Measurements from ENCODE around the gene PIGP. TPM values are rescaled to one million over a fixed set of nuclear protein-coding genes. Genes with fewer than 3 reads are reported as not detected.

Gene PIGP
- total and polyA plus RNA-seq, 10 of the 15 experiments (the other 5 are each of a cell fraction or from before 2014, with no cell fraction given): 17.0 to 65.0 (median 29.5) TPM

DNA sequence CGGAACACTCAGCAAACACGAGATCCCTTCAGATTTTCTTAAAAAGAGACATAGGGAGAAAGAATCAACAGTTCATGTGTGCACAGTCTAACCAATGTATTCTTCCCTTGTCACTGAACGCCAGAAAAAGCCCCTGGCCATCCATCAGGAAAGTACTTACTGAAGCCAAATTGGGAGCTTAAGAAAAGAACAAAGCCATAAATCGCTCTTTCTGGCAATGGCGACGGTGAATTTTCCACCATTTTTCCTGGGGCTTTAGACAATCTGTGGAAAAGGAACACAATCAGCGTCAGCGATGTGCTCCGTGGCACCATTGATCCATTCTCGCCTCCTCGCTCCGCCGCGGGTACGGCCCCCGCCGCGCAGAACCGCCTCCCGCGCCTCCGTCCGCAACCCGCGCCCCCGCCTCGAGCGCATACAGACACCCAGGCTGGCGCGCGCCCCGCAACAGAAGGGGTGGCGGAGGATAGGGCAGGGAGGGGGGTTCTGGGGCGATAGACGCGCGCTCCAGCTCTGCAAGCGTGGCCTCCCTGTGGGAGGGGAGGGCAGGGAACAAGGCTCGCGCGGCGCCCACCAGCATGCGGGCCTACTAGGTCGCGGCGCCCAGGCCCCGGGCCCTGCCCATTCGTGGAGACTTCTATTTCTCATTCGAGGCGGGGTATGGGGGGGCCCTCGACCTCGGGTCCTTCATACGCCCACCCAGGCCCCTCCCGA is 440 bp downstream of the PIGP start (continued):
- TF ChIP-seq, protein P1, sequence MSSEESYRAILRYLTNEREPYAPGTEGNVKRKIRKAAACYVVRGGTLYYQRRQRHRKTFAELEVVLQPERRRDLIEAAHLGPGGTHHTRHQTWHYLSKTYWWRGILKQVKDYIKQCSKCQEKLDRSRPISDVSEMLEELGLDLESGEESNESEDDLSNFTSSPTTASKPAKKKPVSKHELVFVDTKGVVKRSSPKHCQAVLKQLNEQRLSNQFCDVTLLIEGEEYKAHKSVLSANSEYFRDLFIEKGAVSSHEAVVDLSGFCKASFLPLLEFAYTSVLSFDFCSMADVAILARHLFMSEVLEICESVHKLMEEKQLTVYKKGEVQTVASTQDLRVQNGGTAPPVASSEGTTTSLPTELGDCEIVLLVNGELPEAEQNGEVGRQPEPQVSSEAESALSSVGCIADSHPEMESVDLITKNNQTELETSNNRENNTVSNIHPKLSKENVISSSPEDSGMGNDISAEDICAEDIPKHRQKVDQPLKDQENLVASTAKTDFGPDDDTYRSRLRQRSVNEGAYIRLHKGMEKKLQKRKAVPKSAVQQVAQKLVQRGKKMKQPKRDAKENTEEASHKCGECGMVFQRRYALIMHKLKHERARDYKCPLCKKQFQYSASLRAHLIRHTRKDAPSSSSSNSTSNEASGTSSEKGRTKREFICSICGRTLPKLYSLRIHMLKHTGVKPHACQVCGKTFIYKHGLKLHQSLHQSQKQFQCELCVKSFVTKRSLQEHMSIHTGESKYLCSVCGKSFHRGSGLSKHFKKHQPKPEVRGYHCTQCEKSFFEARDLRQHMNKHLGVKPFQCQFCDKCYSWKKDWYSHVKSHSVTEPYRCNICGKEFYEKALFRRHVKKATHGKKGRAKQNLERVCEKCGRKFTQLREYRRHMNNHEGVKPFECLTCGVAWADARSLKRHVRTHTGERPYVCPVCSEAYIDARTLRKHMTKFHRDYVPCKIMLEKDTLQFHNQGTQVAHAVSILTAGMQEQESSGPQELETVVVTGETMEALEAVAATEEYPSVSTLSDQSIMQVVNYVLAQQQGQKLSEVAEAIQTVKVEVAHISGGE (CRISPR knock-in tag; IDR thresholded peaks at IDR 0.05): no peak
- TF ChIP-seq, protein P2, sequence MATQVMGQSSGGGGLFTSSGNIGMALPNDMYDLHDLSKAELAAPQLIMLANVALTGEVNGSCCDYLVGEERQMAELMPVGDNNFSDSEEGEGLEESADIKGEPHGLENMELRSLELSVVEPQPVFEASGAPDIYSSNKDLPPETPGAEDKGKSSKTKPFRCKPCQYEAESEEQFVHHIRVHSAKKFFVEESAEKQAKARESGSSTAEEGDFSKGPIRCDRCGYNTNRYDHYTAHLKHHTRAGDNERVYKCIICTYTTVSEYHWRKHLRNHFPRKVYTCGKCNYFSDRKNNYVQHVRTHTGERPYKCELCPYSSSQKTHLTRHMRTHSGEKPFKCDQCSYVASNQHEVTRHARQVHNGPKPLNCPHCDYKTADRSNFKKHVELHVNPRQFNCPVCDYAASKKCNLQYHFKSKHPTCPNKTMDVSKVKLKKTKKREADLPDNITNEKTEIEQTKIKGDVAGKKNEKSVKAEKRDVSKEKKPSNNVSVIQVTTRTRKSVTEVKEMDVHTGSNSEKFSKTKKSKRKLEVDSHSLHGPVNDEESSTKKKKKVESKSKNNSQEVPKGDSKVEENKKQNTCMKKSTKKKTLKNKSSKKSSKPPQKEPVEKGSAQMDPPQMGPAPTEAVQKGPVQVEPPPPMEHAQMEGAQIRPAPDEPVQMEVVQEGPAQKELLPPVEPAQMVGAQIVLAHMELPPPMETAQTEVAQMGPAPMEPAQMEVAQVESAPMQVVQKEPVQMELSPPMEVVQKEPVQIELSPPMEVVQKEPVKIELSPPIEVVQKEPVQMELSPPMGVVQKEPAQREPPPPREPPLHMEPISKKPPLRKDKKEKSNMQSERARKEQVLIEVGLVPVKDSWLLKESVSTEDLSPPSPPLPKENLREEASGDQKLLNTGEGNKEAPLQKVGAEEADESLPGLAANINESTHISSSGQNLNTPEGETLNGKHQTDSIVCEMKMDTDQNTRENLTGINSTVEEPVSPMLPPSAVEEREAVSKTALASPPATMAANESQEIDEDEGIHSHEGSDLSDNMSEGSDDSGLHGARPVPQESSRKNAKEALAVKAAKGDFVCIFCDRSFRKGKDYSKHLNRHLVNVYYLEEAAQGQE (IDR thresholded peaks at IDR 0.05; ENCODE audit: low read depth, low read length): no peak
- peak in 1 of 2 experiments; percentile 26; a peak in 1 of 4 replicates for TF ChIP-seq IKZF2 (IDR thresholded peaks at IDR 0.05)
- no peak for TF ChIP-seq ZNF24 (IDR thresholded peaks at IDR 0.05)
- TF ChIP-seq, protein P3, sequence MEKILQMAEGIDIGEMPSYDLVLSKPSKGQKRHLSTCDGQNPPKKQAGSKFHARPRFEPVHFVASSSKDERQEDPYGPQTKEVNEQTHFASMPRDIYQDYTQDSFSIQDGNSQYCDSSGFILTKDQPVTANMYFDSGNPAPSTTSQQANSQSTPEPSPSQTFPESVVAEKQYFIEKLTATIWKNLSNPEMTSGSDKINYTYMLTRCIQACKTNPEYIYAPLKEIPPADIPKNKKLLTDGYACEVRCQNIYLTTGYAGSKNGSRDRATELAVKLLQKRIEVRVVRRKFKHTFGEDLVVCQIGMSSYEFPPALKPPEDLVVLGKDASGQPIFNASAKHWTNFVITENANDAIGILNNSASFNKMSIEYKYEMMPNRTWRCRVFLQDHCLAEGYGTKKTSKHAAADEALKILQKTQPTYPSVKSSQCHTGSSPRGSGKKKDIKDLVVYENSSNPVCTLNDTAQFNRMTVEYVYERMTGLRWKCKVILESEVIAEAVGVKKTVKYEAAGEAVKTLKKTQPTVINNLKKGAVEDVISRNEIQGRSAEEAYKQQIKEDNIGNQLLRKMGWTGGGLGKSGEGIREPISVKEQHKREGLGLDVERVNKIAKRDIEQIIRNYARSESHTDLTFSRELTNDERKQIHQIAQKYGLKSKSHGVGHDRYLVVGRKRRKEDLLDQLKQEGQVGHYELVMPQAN (conservative IDR thresholded peaks at IDR 0.05): 0 out of 2 replicates have a peak, but pooled peaks have one; percentile 54
- TF ChIP-seq HDAC2 (IDR thresholded peaks at IDR 0.05): 0 out of 2 replicates have a peak, but pooled peaks have one; percentile 9
- TF ChIP-seq EP300 (IDR thresholded peaks at IDR 0.05; ENCODE audit: borderline replicate concordance in 1 of 2, control insufficient read depth in 1 of 2, low read depth in 2 of 2, low read length in 2 of 2): no peak
- TF ChIP-seq SMC3 (IDR thresholded peaks at IDR 0.05; ENCODE audit: borderline replicate concordance, low read length): no peak
- TF ChIP-seq HDAC6 (IDR thresholded peaks at IDR 0.05; ENCODE audit: unreplicated experiment): peak; percentile 27
- no peak for TF ChIP-seq SUZ12 (IDR thresholded peaks at IDR 0.05; ENCODE audit: unreplicated experiment)
- TF ChIP-seq SMAD1 (IDR thresholded peaks at IDR 0.05; ENCODE audit: low read depth, partially characterized antibody): no peak
- no peak for TF ChIP-seq HCFC1 (IDR thresholded peaks at IDR 0.05; ENCODE audit: low read length)
- no peak for TF ChIP-seq NFXL1 (IDR thresholded peaks at IDR 0.05; ENCODE audit: borderline replicate concordance)
- peak; percentile 71 for TF ChIP-seq MYC (IDR thresholded peaks at IDR 0.05; ENCODE audit: insufficient read depth, insufficient read length, insufficient replicate concordance, low read length, severe bottlenecking)
- TF ChIP-seq TAF1 (IDR thresholded peaks at IDR 0.05; ENCODE audit: borderline replicate concordance, low read depth, low read length): 0 out of 2 replicates have a peak, but pooled peaks have one; percentile 21
- no peak for TF ChIP-seq NFIC (IDR thresholded peaks at IDR 0.05; ENCODE audit: low read depth, low read length)
- no peak for TF ChIP-seq CBX5 (IDR thresholded peaks at IDR 0.05; ENCODE audit: low read depth)
- no peak for TF ChIP-seq NFYB (IDR thresholded peaks at IDR 0.05; ENCODE audit: insufficient read depth, low read depth, low read length)
- TF ChIP-seq GABPA (IDR thresholded peaks at IDR 0.05; ENCODE audit: low read depth): no peak
- TF ChIP-seq FOS (IDR thresholded peaks at IDR 0.05; ENCODE audit: borderline replicate concordance, extremely low read depth, insufficient read length): no peak
